GM23338 (cell line): ENCODE measurements around the gene IFITM1. TPM values are rescaled to one million over a fixed set of nuclear protein-coding genes. Genes with fewer than 3 reads are reported as not detected.

Source experiments
- ATAC-seq: fragments of 200-7000 bp; cut with Tn5 transposase; 3 replicates; pipeline ENCODE4 v1.9.1; 2020
- DNase-seq: peaks from one replicate; pipeline ENCODE4 v3.0.0-alpha.2; 2015; ENCODE audit warnings: low spot score
- H2AFZ ChIP-seq: fragments of 200-600 bp; sonication (generic); 2 replicates; pipeline ENCODE4 v1.8.0; 2016; ENCODE audit warnings: antibody characterized with exemption, mild to moderate bottlenecking, moderate library complexity
- H3F3A ChIP-seq: fragments of 200-600 bp; sonication (generic); replicated peaks from 2 replicates; pipeline ENCODE4 v1.8.0; 2017; ENCODE audit warnings: antibody characterized with exemption, mixed run types, low read depth
- H3K27ac ChIP-seq: fragments of 200-600 bp; sonication (generic); 2 replicates; pipeline ENCODE4 v1.6.1; 2016; ENCODE audit warnings: low read depth
- H3K27me3 ChIP-seq: fragments of 200-600 bp; sonication (generic); 2 replicates; pipeline ENCODE4 v1.8.0; 2016; ENCODE audit warnings: mild to moderate bottlenecking, mixed run types, moderate library complexity; ENCODE audit not compliant: insufficient read depth
- H3K36me3 ChIP-seq: fragments of 200-600 bp; sonication (generic); 2 replicates; pipeline ENCODE4 v1.8.0; 2016; ENCODE audit warnings: mild to moderate bottlenecking; ENCODE audit not compliant: insufficient read depth
- H3K4me1 ChIP-seq: fragments of 200-600 bp; sonication (generic); 2 replicates; pipeline ENCODE4 v1.8.0; 2016; ENCODE audit warnings: mild to moderate bottlenecking, moderate library complexity; ENCODE audit not compliant: insufficient read depth
- H3K4me2 ChIP-seq: fragments of 200-600 bp; sonication (generic); 2 replicates; pipeline ENCODE4 v1.7.1; 2017; ENCODE audit warnings: mixed run types
- H3K4me3 ChIP-seq: fragments of 200-600 bp; sonication (generic); 2 replicates; pipeline ENCODE4 v1.6.1; 2016; ENCODE audit warnings: mixed run types
- H3K79me2 ChIP-seq: fragments of 200-600 bp; sonication (generic); replicated peaks from 2 replicates; pipeline ENCODE4 v1.8.0; 2017; ENCODE audit warnings: mild to moderate bottlenecking; ENCODE audit not compliant: insufficient read depth
- H3K9me2 ChIP-seq: fragments of 200-600 bp; sonication (generic); 2 replicates; pipeline ENCODE4 v1.8.0; 2017; ENCODE audit not compliant: insufficient read depth
- H4K20me1 ChIP-seq: fragments of 200-600 bp; sonication (generic); replicated peaks from 2 replicates; pipeline ENCODE4 v1.8.0; 2017; ENCODE audit warnings: mild to moderate bottlenecking; ENCODE audit not compliant: insufficient read depth
- H3K27ac Mint-ChIP-seq: 2 replicates; pipeline ENCODE4 v1.8.0; 2020; ENCODE audit warnings: inconsistent platforms, mild to moderate bottlenecking, moderate library complexity, mixed read lengths
- H3K27me3 Mint-ChIP-seq: 3 replicates; pipeline ENCODE4 v1.8.0; 2022; ENCODE audit warnings: low read depth, mild to moderate bottlenecking, moderate library complexity, mixed read lengths, inconsistent platforms; ENCODE audit not compliant: insufficient read depth, poor library complexity
- H3K36me3 Mint-ChIP-seq: 3 replicates; pipeline ENCODE4 v1.8.0; 2021; ENCODE audit warnings: low read depth, mild to moderate bottlenecking, inconsistent platforms, moderate library complexity, mixed read lengths
- H3K4me1 Mint-ChIP-seq: 3 replicates; pipeline ENCODE4 v1.8.0; 2020; ENCODE audit warnings: mild to moderate bottlenecking, inconsistent platforms, mixed read lengths
- H3K4me3 Mint-ChIP-seq: 3 replicates; pipeline ENCODE4 v1.8.0; 2021; ENCODE audit warnings: moderate library complexity, mild to moderate bottlenecking, inconsistent platforms, mixed read lengths
- H3K9me3 Mint-ChIP-seq: 3 replicates; pipeline ENCODE4 v1.8.0; 2020; ENCODE audit warnings: moderate library complexity, mild to moderate bottlenecking, inconsistent platforms, mixed read lengths
- CREB1 ChIP-seq: fragments of 250-450 bp; sonication (Bioruptor Pico); IDR thresholded peaks from 2 replicates; pipeline ENCODE4 v1.5.0; 2020; ENCODE audit warnings: low read depth, mild to moderate bottlenecking, moderate library complexity
- EZH2phosphoT487 ChIP-seq: fragments of 200-600 bp; sonication (generic); IDR thresholded peaks from one replicate; pipeline ENCODE4 v1.8.1; 2018; ENCODE audit warnings: antibody characterized with exemption; ENCODE audit not compliant: unreplicated experiment
- POLR2AphosphoS5 ChIP-seq: IDR thresholded peaks from 2 replicates; pipeline ENCODE4 v1.6.1; 2016; ENCODE audit warnings: antibody characterized with exemption, low read depth
- ZNF331 ChIP-seq: fragments of 250-450 bp; sonication (Bioruptor Pico); IDR thresholded peaks from 2 replicates; pipeline ENCODE4 v1.5.0; 2020; ENCODE audit warnings: low read depth, mild to moderate bottlenecking, moderate library complexity
- polyA plus RNA-seq: library from polyadenylated mRNA; unstranded; fragments of >200 nt; fragmentation: Nextera tagmentation; extraction: Ambion mirVana; gene quantifications from 2 replicates; pipeline ENCODE4 v1.2.1, GENCODE V29; 2016
- total RNA-seq: library from RNA; depleted of rRNA; stranded (reverse); fragments of >200 nt; shearing (Covaris generic); gene quantifications from 2 replicates; pipeline ENCODE4 v1.2.3, GENCODE V29; 2014
- TF ChIP-seq, protein P1 (sequence below): fragments of 250-450 bp; sonication (Bioruptor Pico); IDR thresholded peaks from 2 replicates; pipeline ENCODE4 v1.5.0; 2020; ENCODE audit warnings: mild to moderate bottlenecking, moderate library complexity
- TF ChIP-seq, protein P2 (sequence below): IDR thresholded peaks from one replicate; pipeline ENCODE4 v1.6.1; 2018; ENCODE audit warnings: antibody characterized with exemption; ENCODE audit not compliant: unreplicated experiment

Gene IFITM1
- total and polyA plus RNA-seq, 2 experiments from 2014 or later = 396 to 1,194 TPM

DNA sequence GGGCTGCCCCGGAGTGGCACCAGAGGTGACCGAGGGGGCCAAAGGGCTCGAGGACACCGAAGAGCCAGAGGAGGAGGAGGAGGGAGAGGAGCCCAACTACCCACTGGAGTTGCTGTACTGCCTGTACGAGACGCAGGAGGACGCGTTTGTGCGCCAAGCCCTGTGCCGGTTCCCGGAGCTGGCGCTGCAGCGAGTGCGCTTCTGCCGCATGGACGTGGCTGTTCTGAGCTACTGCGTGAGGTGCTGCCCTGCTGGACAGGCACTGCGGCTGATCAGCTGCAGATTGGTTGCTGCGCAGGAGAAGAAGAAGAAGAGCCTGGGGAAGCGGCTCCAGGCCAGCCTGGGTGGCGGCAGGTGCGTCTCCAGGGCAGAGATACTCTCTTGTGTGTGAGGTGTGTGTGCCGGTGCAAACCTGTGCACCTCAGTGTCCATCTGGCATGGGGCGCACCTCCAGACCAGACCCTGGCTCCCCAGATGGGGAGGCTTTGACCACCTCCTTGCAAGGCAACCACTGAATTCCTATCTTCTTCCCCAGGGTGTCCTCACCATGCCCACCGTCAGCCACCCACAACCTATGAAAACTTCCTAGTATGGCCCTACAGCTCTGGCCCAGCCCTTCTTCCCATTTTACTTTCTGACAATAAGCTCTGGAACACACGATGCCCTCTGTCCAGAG lies 32.2 kb upstream of the IFITM1 start (continued):
- TF ChIP-seq, protein P1, sequence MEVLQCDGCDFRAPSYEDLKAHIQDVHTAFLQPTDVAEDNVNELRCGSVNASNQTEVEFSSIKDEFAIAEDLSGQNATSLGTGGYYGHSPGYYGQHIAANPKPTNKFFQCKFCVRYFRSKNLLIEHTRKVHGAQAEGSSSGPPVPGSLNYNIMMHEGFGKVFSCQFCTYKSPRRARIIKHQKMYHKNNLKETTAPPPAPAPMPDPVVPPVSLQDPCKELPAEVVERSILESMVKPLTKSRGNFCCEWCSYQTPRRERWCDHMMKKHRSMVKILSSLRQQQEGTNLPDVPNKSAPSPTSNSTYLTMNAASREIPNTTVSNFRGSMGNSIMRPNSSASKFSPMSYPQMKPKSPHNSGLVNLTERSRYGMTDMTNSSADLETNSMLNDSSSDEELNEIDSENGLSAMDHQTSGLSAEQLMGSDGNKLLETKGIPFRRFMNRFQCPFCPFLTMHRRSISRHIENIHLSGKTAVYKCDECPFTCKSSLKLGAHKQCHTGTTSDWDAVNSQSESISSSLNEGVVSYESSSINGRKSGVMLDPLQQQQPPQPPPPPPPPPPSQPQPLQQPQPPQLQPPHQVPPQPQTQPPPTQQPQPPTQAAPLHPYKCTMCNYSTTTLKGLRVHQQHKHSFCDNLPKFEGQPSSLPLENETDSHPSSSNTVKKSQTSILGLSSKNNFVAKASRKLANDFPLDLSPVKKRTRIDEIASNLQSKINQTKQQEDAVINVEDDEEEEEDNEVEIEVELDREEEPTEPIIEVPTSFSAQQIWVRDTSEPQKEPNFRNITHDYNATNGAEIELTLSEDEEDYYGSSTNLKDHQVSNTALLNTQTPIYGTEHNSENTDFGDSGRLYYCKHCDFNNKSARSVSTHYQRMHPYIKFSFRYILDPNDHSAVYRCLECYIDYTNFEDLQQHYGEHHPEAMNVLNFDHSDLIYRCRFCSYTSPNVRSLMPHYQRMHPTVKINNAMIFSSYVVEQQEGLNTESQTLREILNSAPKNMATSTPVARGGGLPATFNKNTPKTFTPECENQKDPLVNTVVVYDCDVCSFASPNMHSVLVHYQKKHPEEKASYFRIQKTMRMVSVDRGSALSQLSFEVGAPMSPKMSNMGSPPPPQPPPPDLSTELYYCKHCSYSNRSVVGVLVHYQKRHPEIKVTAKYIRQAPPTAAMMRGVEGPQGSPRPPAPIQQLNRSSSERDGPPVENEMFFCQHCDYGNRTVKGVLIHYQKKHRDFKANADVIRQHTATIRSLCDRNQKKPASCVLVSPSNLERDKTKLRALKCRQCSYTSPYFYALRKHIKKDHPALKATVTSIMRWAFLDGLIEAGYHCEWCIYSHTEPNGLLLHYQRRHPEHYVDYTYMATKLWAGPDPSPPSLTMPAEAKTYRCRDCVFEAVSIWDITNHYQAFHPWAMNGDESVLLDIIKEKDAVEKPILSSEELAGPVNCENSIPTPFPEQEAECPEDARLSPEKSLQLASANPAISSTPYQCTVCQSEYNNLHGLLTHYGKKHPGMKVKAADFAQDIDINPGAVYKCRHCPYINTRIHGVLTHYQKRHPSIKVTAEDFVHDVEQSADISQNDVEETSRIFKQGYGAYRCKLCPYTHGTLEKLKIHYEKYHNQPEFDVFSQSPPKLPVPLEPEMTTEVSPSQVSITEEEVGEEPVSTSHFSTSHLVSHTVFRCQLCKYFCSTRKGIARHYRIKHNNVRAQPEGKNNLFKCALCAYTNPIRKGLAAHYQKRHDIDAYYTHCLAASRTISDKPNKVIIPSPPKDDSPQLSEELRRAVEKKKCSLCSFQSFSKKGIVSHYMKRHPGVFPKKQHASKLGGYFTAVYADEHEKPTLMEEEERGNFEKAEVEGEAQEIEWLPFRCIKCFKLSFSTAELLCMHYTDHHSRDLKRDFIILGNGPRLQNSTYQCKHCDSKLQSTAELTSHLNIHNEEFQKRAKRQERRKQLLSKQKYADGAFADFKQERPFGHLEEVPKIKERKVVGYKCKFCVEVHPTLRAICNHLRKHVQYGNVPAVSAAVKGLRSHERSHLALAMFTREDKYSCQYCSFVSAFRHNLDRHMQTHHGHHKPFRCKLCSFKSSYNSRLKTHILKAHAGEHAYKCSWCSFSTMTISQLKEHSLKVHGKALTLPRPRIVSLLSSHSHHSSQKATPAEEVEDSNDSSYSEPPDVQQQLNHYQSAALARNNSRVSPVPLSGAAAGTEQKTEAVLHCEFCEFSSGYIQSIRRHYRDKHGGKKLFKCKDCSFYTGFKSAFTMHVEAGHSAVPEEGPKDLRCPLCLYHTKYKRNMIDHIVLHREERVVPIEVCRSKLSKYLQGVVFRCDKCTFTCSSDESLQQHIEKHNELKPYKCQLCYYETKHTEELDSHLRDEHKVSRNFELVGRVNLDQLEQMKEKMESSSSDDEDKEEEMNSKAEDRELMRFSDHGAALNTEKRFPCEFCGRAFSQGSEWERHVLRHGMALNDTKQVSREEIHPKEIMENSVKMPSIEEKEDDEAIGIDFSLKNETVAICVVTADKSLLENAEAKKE (CRISPR knock-in tag) = no peak
- TF ChIP-seq EZH2phosphoT487 = no peak
- TF ChIP-seq ZNF331 (CRISPR knock-in tag) = no peak
- no peak for TF ChIP-seq CREB1
- no peak for TF ChIP-seq POLR2AphosphoS5

GRCh38 chr11:282171-282570 lies 31.7 kb upstream of the IFITM1 start:
- H3K4me2 ChIP-seq = no peak overlapping the region
- H3K4me1 ChIP-seq = no peaks in the 10 kb centered on the region
- peaks cover 65% of the 10 kb centered on the region for H3K27me3 ChIP-seq
- H3K4me3 ChIP-seq = no peak overlapping the region
- Mint-ChIP-seq H3K27ac (no peak overlapping the region), H3K36me3 (no peaks in the 10 kb centered on the region; the same call in 2 of the 3 replicates), H3K4me3 (no peak overlapping the region; the same call in 2 of the 3 replicates), H3K4me1 (peaks cover 28% of the 10 kb centered on the region), H3K27me3 (peaks cover 64% of the 10 kb centered on the region), H3K9me3 (peaks cover 2% of the 10 kb centered on the region; the same call in 1 of the 3 replicates)
- H3K36me3 ChIP-seq = no peaks in the 10 kb centered on the region
- no peak overlapping the region for H2AFZ ChIP-seq
- H3K27ac ChIP-seq = no peak overlapping the region
- no peaks in the 10 kb centered on the region for H3K79me2 ChIP-seq
- ATAC-seq (no peak), DNase-seq (no peak)
- H3K9me2 ChIP-seq = no peaks in the 10 kb centered on the region
- H4K20me1 ChIP-seq = no peaks in the 10 kb centered on the region
- H3F3A ChIP-seq = peaks cover 3% of the 10 kb centered on the region; the same call in 1 of the 2 replicates
- TF ChIP-seq, protein P2, sequence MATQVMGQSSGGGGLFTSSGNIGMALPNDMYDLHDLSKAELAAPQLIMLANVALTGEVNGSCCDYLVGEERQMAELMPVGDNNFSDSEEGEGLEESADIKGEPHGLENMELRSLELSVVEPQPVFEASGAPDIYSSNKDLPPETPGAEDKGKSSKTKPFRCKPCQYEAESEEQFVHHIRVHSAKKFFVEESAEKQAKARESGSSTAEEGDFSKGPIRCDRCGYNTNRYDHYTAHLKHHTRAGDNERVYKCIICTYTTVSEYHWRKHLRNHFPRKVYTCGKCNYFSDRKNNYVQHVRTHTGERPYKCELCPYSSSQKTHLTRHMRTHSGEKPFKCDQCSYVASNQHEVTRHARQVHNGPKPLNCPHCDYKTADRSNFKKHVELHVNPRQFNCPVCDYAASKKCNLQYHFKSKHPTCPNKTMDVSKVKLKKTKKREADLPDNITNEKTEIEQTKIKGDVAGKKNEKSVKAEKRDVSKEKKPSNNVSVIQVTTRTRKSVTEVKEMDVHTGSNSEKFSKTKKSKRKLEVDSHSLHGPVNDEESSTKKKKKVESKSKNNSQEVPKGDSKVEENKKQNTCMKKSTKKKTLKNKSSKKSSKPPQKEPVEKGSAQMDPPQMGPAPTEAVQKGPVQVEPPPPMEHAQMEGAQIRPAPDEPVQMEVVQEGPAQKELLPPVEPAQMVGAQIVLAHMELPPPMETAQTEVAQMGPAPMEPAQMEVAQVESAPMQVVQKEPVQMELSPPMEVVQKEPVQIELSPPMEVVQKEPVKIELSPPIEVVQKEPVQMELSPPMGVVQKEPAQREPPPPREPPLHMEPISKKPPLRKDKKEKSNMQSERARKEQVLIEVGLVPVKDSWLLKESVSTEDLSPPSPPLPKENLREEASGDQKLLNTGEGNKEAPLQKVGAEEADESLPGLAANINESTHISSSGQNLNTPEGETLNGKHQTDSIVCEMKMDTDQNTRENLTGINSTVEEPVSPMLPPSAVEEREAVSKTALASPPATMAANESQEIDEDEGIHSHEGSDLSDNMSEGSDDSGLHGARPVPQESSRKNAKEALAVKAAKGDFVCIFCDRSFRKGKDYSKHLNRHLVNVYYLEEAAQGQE = no peak
